GM18502 (cell line): Measurements from ENCODE around the gene OXSM.

ENCODE experiments used
- ATAC-seq: cut with Tn5 transposase; IDR thresholded peaks from one replicate; pipeline ENCODE4 v1.9.1; 2021; ENCODE audit warnings: mild to moderate bottlenecking; ENCODE audit not compliant: unreplicated experiment, poor library complexity

OXSM gene

DNA sequence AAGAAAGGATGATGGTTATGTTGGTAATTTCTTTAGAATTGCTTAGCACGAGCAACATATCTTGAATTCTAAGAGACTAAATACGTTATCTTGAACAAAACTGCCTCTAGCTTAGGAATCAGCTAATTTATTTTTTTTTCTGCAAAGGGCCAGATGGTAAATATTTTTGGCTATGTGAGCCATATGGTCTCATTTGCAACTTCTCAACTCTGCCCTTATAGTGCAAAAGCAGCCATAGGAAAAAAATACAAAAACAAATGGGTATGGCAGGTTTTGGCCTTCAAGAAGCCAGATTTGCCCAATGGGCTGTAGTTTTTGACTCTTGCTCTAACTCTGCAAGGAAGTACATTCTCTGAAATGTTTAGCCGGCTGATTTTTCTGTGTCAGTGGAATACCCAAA, 11.9 kb downstream of the OXSM start:
- ATAC-seq, result no peak

DNA sequence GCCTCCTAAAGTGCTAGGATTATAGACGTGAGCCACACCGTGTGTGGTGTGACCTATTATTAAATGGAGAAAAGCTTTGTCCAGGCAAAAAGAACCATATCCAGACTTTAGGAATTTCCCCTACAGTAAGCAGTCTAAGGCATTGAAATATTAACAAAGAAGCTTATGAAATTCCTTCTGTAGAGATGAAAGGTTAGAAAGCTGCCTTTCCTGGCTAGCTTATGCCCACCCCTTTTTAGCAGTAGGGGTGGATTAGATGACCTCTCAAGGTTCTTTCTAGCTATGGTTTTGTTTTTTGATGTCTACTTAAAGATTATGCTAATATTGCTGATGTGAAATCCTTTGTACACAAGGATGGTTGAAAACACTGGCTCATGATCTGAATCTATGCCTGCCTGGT, 13.9 kb downstream of the OXSM start:
- ATAC-seq, result no peak

DNA sequence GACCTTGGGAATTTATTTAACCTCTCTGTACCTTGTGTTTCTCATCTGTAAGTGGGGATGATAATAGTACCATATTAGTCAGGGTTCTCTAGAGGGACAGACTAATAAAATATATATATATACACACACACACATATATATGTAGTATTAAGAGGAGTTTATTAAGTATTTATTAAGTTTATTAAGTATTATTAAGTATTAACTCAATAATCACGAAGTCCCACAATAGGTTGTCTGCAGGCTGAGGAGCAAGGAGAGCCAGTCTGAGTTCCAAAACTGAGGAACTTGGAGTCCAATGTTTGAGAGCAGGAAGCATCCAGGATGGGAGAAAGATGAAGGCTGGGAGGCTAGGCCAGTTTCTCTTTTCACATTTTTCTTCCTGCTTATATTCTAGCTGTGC, 14.8 kb downstream of the OXSM start:
- no peak for ATAC-seq

DNA sequence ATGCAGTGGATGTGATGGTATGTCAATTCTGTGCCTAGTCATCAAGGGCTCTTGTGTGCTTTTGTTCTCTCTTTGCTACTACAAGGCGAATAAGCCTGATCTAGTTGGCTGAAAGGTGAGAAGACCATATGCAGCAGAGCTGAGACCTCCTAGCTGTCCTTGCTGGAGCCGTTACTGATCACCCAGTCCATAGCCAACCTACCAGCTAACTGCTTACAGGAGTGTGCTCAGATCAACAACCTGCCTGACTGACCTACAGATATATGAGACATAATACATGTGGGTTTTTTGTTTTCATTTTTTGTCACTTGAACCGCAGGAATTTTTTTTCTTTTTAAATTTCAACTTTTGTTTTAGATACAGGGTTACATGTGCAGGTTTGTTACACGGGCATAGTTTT, 22.8 kb downstream of the OXSM start:
- ATAC-seq, result no peak

DNA sequence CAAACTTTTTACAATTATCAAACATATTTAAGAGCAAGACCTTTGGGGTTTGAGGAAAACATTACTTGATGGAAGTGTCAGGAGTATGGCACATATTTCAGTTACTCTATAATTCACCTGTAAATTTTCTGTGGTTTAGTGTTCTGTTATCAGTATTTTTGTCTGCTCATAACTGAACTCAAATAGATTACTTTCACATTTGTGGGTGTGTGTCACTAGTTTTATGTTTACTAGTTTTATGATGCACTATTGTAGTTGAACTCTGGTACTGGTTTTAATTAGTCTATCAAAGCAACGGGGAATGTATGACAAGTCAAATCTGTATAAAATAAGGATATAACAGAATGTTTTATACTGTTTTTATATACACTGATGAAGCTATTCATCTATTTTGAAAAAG, 27.2 kb downstream of the OXSM start:
- peak; percentile 61 for ATAC-seq

DNA sequence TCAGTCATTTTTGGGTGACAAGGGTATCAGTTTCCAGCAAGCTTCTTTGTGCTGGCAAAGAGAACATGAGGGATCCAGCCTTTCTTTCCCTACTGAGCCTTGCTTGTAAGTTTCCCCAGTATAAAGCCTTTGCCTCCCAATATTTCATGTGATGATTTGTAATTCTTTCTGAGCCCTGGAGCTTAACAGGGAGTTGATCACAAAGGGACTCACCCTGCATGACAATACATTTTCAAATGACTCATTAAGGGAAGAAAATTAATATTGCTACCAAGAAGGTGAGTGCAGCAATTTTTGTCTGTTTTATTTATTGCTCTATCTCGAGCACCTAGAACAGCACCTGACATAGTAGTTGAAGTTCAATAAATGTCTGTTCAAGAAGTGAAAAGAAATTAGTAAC, 27.7 kb downstream of the OXSM start:
- no peak for ATAC-seq

DNA sequence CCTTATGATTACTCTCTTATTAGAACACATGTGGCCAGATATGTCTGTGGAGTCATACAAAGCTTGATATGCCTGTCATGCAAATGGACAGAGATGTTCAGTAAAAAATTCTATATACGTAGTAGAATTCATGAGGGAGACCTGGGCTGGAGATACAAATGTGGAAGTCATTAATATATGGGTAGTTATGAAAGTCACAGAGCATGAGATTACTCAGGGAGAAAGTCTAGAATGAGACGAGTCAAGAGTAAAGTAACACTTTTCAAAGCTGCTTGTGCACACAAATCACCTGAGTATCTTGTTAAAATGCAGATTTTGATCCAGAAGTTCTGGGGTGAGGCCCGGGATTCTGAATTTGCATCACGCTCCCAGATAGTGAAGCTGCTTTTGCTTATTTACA, 28.4 kb downstream of the OXSM start:
- no peak for ATAC-seq

DNA sequence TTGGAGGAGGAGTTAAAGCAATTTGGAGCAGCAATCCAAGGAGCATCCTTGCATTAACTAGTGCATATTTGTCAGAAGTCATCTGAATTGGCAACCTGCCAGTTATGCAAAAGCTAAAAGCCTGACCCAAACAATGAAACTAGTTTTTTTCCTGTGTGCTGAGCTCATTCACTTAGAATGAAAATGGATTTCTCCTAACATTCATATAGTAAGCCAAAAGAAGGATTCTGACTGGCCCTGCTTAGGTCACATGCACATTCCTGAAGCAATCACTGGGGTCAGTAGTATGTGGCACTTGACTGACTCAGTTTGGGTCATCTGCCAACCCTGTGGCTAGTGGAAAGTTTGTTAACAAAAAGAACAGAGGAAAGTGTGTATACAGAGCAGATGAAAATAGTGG, 30.5 kb downstream of the OXSM start:
- ATAC-seq, result no peak

DNA sequence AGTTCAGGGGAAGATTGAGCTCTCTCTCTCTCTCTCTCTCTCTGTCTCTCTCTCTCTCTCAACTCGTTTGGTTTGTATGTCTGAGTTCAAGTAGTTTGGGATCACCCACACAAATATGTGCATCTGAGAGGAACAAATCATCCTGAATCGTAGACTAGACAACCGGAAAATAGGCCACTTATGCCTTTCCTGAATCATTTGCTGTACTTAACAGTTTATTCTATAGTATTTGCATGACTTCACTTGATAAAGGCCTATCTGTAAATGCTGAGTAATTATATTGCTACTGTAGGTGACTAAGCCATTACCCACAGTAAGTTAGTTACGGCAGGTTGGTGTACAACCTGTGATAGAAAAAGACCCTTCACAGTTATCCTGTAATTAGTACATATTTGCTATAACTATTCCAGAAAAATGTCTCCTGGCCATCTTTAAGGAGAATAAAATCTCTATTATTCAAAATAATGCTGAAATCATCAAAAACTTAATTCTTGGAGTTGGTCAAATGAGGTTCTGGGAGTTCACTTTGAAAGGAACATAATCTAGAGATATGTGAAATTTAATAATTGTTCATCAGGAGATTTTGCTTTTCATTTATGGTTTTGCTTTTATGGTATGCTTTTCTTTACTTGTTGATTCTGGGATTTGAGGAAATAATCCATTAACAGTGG, 31.1 kb downstream of the OXSM start:
- ATAC-seq, result no peak

DNA sequence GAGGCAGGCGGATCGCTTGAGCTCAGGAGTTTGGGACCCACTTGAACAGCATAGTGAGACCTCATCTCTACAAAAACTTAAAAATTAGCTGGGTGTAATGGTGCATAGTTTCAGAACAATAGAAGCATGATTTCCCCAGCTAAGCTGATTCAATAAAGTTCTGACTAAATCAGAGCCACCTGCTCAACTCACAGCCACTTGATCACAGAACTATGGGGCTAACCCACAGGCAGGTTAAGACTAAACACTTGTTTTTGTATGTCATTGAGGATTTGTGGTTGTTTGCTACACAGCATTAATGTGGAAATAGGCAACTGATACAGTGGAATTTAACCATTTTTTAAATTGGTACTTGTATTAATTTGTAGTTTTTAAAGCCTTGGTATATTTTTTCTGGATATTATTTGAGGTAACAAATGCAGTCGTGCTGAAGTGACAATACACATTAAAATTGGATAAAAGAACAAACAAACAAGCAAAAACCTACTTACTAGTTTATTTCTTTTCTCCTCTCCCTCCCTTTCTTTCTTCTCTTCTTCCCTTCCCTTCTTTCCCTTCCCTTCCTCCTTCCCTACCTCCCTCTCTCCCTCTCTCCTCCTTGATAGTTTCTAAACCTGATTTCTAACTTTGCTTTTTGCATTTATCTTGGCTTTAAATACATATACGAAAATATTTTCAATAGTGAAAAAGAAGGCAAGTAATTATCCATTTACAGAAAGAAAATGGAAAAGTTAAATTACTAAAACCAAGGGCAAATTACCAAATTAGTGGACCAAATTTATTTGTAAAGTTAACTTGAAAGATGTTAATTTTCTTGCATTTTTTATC, 32.1 kb downstream of the OXSM start:
- ATAC-seq, result no peak

DNA sequence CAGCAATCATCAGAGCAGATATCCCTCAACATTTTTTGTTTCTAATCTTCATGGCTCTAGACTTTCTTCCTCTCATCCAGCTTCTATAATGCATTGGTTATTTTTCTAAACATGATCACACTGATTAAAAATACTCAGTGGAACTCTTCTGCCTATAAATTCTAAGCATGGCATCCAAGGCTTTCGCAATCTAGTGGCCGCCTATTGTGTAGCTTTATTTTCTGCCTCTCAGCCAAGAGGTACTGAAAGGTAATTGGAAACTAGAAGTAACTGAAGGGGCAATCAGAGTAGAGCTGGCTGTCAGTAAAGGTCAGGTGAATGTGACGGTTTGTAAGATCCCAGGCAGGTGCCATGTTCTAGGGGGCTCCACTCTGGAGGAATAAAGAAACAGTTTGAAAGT, 33.4 kb downstream of the OXSM start:
- no peak for ATAC-seq

DNA sequence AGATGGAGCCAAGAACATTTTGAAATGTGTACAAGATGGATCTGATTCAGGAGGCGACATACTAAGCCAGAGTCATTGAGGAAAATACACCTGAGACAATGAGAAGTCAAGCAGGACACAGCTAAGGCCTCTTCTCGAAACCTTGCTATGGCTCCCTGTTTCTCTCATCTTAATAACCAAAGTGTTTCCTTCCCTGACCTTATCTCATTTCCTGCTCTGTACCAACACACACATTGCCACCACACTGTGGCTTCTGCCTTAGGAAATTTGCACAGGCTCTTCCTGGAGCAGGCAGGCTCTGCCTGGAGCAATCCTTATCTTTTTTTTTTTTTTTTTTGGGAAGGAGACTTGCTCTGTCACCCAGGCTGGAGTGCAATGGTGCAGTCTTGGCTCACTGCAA, 36.6 kb downstream of the OXSM start:
- no peak for ATAC-seq

DNA sequence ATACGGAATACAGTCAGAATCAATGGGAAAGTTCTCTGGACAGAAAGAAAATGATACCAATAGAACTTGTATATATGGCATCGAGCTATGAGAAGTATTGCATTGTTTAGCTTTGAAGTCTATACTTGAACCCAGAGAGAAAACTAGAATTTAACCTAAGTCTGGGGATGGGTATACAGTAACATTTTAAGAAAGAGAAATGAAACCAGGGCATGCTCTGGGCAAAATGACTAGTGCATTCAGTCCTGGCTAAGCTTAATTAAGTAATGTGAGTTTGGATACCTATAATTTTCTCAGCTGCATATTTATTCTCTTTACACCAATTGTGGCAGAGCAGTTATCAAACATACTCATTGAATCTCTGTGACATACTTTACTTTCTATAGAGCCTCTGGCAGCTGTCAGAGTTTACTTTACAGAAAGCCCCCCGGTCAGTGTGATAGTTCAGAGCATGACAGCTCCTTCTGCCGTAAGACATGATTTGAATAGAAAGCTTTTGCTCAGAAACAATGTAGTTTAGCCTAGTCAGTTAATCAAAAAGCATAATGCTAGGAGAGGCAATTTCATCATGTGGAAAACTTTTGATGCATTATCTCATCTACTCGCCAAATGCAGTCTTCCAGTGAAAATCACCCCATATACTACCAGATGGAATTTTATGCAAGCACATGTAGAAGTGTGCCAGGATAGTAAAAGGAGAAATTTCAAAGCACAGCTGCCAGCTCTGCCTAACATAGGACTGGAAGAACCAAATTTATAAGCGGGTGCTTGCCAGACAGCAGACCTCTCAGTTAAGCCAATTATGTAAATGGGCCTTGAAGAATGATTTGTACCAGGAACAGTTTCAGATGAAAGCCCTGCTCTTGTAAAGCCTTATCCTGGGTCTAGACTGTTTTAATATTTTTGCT, 40.7 kb downstream of the OXSM start:
- no peak for ATAC-seq

DNA sequence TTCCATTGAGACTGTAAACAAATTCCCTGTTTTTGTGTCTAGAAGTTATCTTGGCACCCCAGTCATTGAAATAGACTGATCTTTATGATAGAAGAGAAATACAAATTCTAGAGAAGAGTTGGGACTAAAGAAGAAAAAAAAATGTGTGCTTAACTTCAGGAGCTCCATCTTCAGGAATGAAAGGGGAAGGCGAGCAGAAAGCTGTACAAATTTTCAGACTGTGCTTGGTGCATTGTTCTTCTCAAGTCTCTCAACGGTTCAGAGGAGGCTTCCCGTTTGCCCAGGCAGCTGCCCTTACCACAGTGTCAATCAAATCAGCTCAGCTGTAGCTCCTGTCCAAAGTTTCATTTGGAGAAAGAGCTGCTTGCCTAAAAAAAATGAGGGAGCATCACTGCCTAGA, 41.7 kb downstream of the OXSM start:
- ATAC-seq, result no peak

DNA sequence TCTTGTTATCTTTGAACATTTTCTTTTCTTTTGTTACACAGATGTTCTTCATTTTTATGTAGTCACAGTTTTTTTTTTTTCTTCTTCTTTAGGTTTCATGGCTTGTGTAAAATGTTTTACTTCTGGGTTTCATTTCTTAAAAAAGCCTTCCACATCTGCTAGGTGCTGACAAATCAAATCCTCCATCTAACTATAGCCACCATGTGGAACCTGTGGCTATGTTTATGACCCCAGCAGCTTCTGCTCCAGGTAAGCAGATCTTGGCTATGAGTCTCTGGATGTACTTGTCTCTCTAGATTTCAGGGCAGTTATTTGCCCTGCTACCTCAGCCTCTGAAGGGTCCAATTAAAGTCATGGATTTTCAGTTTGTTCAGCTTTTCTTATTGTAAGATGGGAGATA, 44.5 kb downstream of the OXSM start:
- peak; percentile 75 for ATAC-seq

DNA sequence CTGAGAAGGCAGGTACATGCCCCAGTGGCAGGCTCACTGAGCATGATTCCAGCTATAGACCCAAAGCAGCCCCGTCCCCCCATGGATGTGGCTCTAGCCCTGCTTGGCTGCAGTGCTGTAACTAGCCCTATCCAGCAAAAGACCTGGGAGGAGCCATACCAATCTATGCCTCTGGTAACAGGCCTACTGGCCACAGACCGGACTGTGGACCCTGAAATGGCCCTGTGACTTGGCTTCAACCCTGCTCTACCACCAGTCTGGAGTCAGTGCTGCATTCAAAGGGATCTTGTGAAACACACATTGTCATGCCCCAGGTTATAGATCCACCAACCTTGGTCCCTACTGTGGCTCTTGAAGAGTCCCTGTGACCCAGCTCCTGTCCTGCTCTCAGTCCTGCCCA, 46.7 kb downstream of the OXSM start:
- no peak for ATAC-seq

DNA sequence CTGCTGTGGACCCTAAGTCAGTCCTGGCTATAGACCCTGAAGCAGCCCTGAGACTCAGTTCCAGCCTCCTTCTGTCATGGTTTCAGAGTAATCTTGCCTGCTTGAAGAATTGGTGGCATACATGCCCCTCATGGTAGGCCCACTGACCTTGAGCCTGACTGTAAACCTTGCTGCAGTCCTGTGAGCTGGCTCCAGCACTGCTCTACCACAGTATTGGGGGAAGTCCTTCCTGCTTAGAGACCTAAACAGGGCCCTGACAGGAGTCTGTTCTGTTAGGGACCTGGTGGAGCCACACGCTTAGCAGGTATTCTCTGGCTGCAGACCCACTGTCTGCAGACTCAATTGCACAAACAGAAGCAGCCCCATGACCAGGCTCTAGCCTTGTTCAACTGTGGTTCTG, 47.1 kb downstream of the OXSM start:
- no peak for ATAC-seq

DNA sequence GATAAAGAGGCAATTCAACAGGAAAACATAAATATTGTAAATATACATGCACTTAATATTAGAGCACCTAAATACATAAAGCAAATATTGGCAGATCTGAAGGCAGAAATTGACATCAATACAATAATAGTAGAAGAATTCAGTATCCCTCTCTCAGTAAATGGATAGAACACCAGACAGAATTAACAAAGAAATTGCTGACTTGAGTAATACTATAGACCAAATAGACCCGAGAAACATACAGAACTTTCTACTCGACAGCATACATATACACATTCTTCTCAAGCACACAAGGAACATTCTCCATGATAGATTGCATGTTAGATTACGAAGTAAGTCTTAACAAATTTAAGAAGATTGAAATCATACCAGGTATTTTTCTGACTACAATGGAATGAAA, 50.2 kb downstream of the OXSM start:
- no peak for ATAC-seq

DNA sequence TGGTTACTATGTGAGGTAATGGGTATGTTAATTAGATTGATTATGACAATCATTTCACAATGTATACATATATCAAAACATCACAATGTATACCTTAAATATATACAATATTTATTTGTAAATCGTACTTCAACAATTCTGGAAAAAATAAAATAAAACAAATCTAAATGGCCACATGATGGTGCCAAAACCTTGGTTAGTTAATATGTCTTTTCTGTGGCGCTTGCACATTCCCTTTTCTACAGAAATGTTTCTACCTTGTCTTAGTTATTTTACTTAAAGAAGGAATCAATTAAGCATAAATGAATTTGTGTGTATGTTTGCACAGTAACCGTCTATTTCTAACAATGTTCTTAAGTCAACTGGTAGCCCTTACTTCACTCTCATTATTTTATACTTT, 53.4 kb downstream of the OXSM start:
- no peak for ATAC-seq
